ENCODE data around the gene SRP68.

- TF ChIP-seq CTCF (IDR thresholded peaks at IDR 0.05) (no peak), POLR2A (IDR thresholded peaks at IDR 0.05) (no peak)
These were observed 6.5 kb downstream of the SRP68 start for GRCh38 chr17:76065775-76066174.

Measured in suprapubic skin (tissue), 3 donors.